Endothelial cell of umbilical vein (primary cell): ENCODE measurements around the gene CAMTA1.

Experiments
- EZH2 ChIP-seq: IDR thresholded peaks from 2 replicates; pipeline ENCODE4 v1.6.1; 2012; ENCODE audit warnings: borderline replicate concordance, low read depth, mild to moderate bottlenecking, moderate library complexity, low read length, inconsistent platforms; ENCODE audit not compliant: severe bottlenecking
- FOS ChIP-seq: IDR thresholded peaks from 2 replicates; pipeline ENCODE4 v1.6.1; 2011; ENCODE audit warnings: mild to moderate bottlenecking, low read length, moderate library complexity, borderline replicate concordance; ENCODE audit not compliant: insufficient read depth
- GATA2 ChIP-seq: IDR thresholded peaks from 2 replicates; pipeline ENCODE4 v1.7.0; 2011; ENCODE audit warnings: low read depth, mild to moderate bottlenecking, moderate library complexity, mixed read lengths, low read length; ENCODE audit not compliant: insufficient read length, insufficient read depth
- JUN ChIP-seq: IDR thresholded peaks from 2 replicates; pipeline ENCODE4 v1.6.1; 2011; ENCODE audit warnings: borderline replicate concordance, low read depth; ENCODE audit not compliant: insufficient read length, insufficient read depth
- MYC ChIP-seq: IDR thresholded peaks from one replicate; pipeline ENCODE4 v1.6.1; 2011; ENCODE audit warnings: mild to moderate bottlenecking, low read depth, low read length
- POLR2A ChIP-seq: IDR thresholded peaks from 2 replicates; pipeline ENCODE4 v1.6.1; 2012; ENCODE audit warnings: low read depth, mild to moderate bottlenecking, control low read depth, low read length
- POLR2AphosphoS5 ChIP-seq: IDR thresholded peaks from 2 replicates; pipeline ENCODE4 v1.6.1; 2012; ENCODE audit warnings: low read depth, mild to moderate bottlenecking, control low read depth, low read length, moderate library complexity; ENCODE audit not compliant: insufficient read depth
- TF ChIP-seq, protein P1 (sequence below), 2 donors: IDR thresholded peaks; 1 replicate in 1 of 2; 2 replicates in 1 of 2; pipeline ENCODE4 v1.5.1; 2011; ENCODE audit warnings: low read length in 2 of 2, mild to moderate bottlenecking in 2 of 2, moderate library complexity in 2 of 2, control low read depth in 1 of 2, inconsistent platforms in 1 of 2, low read depth in 1 of 2; ENCODE audit not compliant: insufficient read depth in 1 of 2; ENCODE audit errors: extremely low read depth in 1 of 2
- TF ChIP-seq, protein P2 (sequence below): IDR thresholded peaks from 2 replicates; pipeline ENCODE4 v1.6.1; 2011; ENCODE audit not compliant: insufficient read depth, insufficient read length

DNA sequence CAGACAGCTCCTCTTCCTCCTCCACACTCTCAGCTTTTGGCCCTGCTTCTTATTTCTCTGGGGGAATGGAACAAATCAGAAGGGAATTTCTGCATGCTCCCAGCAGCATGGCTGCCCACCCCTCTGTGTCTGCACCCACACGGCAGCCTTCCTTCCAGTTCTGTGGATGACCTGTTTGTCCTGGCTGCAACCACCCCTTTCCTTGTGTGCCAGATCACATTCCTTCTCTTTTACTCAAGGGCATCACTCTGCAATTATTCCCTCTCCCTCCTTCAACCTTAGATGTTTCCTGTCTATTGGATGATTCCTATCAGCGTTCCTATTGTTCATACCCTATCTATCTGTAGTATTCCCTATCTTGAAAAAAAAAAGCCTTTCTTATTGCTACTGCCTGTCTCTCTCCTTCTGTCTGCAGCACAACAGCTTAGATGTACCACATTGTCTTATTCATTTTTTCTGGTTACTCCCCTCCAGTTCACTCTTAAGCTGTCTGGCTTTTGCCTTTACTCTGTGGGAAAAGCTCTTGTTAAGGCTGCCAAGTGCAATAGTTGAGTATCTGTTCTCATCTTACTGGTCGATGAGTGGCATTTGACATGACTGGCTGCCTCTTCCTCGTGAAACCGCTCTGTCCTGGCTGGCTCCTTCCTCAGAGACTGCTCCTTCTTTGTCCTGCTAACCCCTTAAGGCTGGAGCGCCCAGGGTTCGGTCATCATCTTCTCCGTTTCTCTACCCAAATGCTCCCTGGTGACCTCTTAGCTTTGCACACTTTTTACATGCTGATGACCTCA lies 351.1 kb downstream of the CAMTA1 start:
- TF ChIP-seq, protein P1, sequence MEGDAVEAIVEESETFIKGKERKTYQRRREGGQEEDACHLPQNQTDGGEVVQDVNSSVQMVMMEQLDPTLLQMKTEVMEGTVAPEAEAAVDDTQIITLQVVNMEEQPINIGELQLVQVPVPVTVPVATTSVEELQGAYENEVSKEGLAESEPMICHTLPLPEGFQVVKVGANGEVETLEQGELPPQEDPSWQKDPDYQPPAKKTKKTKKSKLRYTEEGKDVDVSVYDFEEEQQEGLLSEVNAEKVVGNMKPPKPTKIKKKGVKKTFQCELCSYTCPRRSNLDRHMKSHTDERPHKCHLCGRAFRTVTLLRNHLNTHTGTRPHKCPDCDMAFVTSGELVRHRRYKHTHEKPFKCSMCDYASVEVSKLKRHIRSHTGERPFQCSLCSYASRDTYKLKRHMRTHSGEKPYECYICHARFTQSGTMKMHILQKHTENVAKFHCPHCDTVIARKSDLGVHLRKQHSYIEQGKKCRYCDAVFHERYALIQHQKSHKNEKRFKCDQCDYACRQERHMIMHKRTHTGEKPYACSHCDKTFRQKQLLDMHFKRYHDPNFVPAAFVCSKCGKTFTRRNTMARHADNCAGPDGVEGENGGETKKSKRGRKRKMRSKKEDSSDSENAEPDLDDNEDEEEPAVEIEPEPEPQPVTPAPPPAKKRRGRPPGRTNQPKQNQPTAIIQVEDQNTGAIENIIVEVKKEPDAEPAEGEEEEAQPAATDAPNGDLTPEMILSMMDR (IDR thresholded peaks at IDR 0.05; ENCODE audit: extremely low read depth in 1 of 2, insufficient read depth in 1 of 2, low read depth in 1 of 2, low read length in 2 of 2): no peak
- TF ChIP-seq POLR2A: no peak
- TF ChIP-seq EZH2: no peak
- no peak for TF ChIP-seq JUN
- TF ChIP-seq MYC: no peak
- no peak for TF ChIP-seq GATA2
- TF ChIP-seq, protein P2, sequence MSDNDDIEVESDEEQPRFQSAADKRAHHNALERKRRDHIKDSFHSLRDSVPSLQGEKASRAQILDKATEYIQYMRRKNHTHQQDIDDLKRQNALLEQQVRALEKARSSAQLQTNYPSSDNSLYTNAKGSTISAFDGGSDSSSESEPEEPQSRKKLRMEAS: no peak
- no peak for TF ChIP-seq POLR2AphosphoS5
- TF ChIP-seq FOS: no peak
